K562 (cell line): ENCODE measurements around the gene FBXO46. TPM values are rescaled to one million over a fixed set of nuclear protein-coding genes. Genes with fewer than 3 reads are reported as not detected.
A peak's percentile ranks its signal among the peaks of the same experiment; 100 is the strongest.

Experiments used
- ARID2 ChIP-seq: fragments of 450-650 bp; IDR thresholded peaks from 2 replicates; pipeline ENCODE4 v1.6.1; 2017; ENCODE audit warnings: antibody characterized with exemption, mild to moderate bottlenecking
- DPF2 ChIP-seq: fragments of 450-650 bp; IDR thresholded peaks from 2 replicates; pipeline ENCODE4 v1.6.1; 2016
- ETV6 ChIP-seq, 3 experiments: fragments of 150-350 bp in 1 of 3; sonication (generic) in 1 of 3; formaldehyde crosslinking in 1 of 3; IDR thresholded peaks; 2 replicates each; pipeline versions ENCODE4 v1.6.1 to v1.8.0; 2014 to 2022; ENCODE audit warnings: borderline replicate concordance in 2 of 3, low read depth in 2 of 3, antibody characterized with exemption in 1 of 3, low read length in 1 of 3, mild to moderate bottlenecking in 1 of 3, missing genetic modification reagents in 1 of 3
- NBN ChIP-seq: fragments of 450-650 bp; IDR thresholded peaks from 2 replicates; pipeline ENCODE4 v1.6.1; 2016; ENCODE audit warnings: low read depth, mild to moderate bottlenecking
- NCOA2 ChIP-seq, 2 experiments: fragments of 450-650 bp; IDR thresholded peaks; 2 replicates each; pipeline ENCODE4 v1.6.1; 2018; ENCODE audit warnings: mild to moderate bottlenecking in 2 of 2, moderate library complexity in 1 of 2; ENCODE audit not compliant: partially characterized antibody in 2 of 2
- PPARD ChIP-seq: fragments of 250-450 bp; sonication (Bioruptor Pico); IDR thresholded peaks from 2 replicates; pipeline ENCODE4 v1.8.0; 2022; ENCODE audit warnings: inconsistent platforms, mild to moderate bottlenecking, moderate library complexity
- TAF1 ChIP-seq: IDR thresholded peaks from 2 replicates; pipeline ENCODE4 v1.6.1; 2011; ENCODE audit warnings: mild to moderate bottlenecking, low read length, moderate library complexity; ENCODE audit not compliant: insufficient read depth, control insufficient read depth, severe bottlenecking; ENCODE audit errors: extremely low read depth
- TAF7 ChIP-seq: fragments of 450-650 bp; IDR thresholded peaks from 2 replicates; pipeline ENCODE4 v1.6.1; 2016; ENCODE audit warnings: missing genetic modification characterization, missing compliant biosample characterization
- ZNF282 ChIP-seq: sonication (generic); formaldehyde crosslinking; IDR thresholded peaks from 2 replicates; pipeline ENCODE4 v1.8.1; 2023; ENCODE audit warnings: missing genetic modification reagents
- polyA plus RNA-seq, 8 experiments: library from polyadenylated mRNA; depleted of rRNA in 4 of 8; stranded (reverse) in 5 of 8; unstranded in 3 of 8; fragments of >200 nt; fragmentation: Nextera tagmentation in 2 of 8; fragmentation: Illumina TruSeq in 1 of 8; extraction: Ambion mirVana in 2 of 8; extraction: Trizol in 1 of 8; gene quantifications; 2 replicates each; pipeline versions ENCODE4 v1.2.1 to v1.2.3, GENCODE V29; 2011 to 2014; ENCODE audit warnings: inconsistent platforms in 1 of 8, missing spikeins in 1 of 8
- total RNA-seq, 7 experiments: library from RNA; depleted of rRNA in 6 of 7; stranded (reverse); fragments of >200 nt in 6 of 7; fragmentation: Illumina TruSeq in 2 of 7; extraction: Trizol in 2 of 7; gene quantifications; 2 replicates each; pipeline versions ENCODE4 v1.2.1 to v1.2.3, GENCODE V29; 2011 to 2021; ENCODE audit warnings: low replicate concordance in 1 of 7
- TF ChIP-seq, protein P1 (sequence below): fragments of 450-650 bp; formaldehyde crosslinking; IDR thresholded peaks from 2 replicates; pipeline ENCODE4 v1.4.0; 2020; ENCODE audit warnings: mild to moderate bottlenecking, moderate library complexity
- TF ChIP-seq, protein P2 (sequence below): fragments of 250-450 bp; sonication (Bioruptor Pico); IDR thresholded peaks from 2 replicates; pipeline ENCODE4 v1.5.0; 2021
- TF ChIP-seq, protein P3 (sequence below): fragments of 150-350 bp; IDR thresholded peaks from 2 replicates; pipeline ENCODE4 v1.6.1; 2014; ENCODE audit warnings: low read depth, mild to moderate bottlenecking, low read length, borderline replicate concordance
- TF ChIP-seq, protein P4 (sequence below): fragments of 250-450 bp; sonication (Bioruptor Pico); IDR thresholded peaks from 2 replicates; pipeline ENCODE4 v1.4.0; 2020; ENCODE audit warnings: mild to moderate bottlenecking
- TF ChIP-seq, protein P5 (sequence below): sonication (generic); formaldehyde crosslinking; IDR thresholded peaks from 2 replicates; pipeline ENCODE4 v1.8.1; 2023; ENCODE audit warnings: mild to moderate bottlenecking, missing genetic modification reagents
- TF ChIP-seq, protein P6 (sequence below): sonication (generic); formaldehyde crosslinking; IDR thresholded peaks from 2 replicates; pipeline ENCODE4 v1.8.0; 2022; ENCODE audit warnings: mild to moderate bottlenecking, low read depth, missing genetic modification reagents

The FBXO46 gene
- total and polyA plus RNA-seq, 9 of the 15 experiments (the other 6 are each of a cell fraction or from before 2014, with no cell fraction given), result 1.5 to 36.1 (median 7.3) TPM

DNA sequence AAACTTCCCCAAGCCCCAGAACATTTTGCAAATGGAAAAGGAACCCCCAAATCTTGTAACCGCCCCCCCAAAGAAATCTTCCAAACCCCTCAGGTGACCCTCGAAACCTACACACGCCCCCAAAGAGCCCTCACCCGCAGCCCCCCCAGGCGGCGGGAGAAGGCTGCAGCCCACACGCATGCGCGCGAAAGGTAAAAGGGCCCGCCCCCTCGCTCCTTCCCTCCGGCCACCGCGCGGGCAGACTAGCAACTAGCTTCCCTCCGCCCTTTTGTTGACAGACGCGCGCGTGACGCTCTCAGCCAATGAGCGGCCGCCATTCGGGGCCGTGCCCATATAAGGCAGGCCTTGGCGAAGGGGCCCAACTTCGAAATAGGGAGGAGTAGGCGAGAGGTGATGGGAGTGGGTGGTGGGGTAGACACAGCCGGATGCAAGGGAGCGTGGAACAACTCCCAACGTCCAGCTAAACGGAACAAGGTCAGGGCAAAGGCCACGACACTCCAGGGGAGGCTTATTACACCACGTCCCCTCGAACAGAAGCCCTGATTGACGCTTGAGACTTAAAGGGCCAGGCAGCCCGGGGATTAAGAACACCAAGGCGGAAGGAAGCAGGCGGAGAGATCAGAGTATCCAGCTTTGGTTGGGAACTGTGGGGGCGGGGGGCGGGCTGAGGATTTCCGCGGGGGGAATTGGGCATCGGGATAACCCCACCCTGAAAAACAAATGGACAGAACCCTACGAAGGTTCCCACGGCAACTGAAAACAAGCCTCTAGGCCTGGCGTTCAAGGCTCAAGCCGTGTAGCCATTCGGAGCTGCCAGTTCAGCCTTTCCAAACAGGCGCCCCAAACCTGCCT, 13.3 kb downstream of the FBXO46 start (continued):
- TF ChIP-seq ETV6 (IDR thresholded peaks at IDR 0.05; ENCODE audit: borderline replicate concordance in 1 of 2, low read depth in 2 of 2, low read length in 1 of 2), result 0 out of 4 replicates have a peak, but pooled peaks of 1 of the 2 experiments have one; percentile 43
- no peak for TF ChIP-seq ETV6 (CRISPR knock-in tag; IDR thresholded peaks at IDR 0.05; ENCODE audit: borderline replicate concordance)
- TF ChIP-seq TAF1, result peak; percentile 53
- TF ChIP-seq NCOA2 (IDR thresholded peaks at IDR 0.05; ENCODE audit: partially characterized antibody in 2 of 2), result peak in 1 of 2 experiments; percentile 100
- TF ChIP-seq, protein P1, sequence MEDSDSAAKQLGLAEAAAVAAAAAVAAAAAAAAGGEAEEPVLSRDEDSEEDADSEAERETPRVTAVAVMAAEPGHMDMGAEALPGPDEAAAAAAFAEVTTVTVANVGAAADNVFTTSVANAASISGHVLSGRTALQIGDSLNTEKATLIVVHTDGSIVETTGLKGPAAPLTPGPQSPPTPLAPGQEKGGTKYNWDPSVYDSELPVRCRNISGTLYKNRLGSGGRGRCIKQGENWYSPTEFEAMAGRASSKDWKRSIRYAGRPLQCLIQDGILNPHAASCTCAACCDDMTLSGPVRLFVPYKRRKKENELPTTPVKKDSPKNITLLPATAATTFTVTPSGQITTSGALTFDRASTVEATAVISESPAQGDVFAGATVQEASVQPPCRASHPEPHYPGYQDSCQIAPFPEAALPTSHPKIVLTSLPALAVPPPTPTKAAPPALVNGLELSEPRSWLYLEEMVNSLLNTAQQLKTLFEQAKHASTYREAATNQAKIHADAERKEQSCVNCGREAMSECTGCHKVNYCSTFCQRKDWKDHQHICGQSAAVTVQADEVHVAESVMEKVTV, result no peak
- TF ChIP-seq, protein P2, sequence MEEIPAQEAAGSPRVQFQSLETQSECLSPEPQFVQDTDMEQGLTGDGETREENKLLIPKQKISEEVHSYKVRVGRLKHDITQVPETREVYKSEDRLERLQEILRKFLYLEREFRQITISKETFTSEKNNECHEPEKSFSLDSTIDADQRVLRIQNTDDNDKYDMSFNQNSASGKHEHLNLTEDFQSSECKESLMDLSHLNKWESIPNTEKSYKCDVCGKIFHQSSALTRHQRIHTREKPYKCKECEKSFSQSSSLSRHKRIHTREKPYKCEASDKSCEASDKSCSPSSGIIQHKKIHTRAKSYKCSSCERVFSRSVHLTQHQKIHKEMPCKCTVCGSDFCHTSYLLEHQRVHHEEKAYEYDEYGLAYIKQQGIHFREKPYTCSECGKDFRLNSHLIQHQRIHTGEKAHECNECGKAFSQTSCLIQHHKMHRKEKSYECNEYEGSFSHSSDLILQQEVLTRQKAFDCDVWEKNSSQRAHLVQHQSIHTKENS (CRISPR knock-in tag), result no peak
- TF ChIP-seq, protein P3, sequence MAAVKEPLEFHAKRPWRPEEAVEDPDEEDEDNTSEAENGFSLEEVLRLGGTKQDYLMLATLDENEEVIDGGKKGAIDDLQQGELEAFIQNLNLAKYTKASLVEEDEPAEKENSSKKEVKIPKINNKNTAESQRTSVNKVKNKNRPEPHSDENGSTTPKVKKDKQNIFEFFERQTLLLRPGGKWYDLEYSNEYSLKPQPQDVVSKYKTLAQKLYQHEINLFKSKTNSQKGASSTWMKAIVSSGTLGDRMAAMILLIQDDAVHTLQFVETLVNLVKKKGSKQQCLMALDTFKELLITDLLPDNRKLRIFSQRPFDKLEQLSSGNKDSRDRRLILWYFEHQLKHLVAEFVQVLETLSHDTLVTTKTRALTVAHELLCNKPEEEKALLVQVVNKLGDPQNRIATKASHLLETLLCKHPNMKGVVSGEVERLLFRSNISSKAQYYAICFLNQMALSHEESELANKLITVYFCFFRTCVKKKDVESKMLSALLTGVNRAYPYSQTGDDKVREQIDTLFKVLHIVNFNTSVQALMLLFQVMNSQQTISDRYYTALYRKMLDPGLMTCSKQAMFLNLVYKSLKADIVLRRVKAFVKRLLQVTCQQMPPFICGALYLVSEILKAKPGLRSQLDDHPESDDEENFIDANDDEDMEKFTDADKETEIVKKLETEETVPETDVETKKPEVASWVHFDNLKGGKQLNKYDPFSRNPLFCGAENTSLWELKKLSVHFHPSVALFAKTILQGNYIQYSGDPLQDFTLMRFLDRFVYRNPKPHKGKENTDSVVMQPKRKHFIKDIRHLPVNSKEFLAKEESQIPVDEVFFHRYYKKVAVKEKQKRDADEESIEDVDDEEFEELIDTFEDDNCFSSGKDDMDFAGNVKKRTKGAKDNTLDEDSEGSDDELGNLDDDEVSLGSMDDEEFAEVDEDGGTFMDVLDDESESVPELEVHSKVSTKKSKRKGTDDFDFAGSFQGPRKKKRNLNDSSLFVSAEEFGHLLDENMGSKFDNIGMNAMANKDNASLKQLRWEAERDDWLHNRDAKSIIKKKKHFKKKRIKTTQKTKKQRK, result no peak
- TF ChIP-seq, protein P4, sequence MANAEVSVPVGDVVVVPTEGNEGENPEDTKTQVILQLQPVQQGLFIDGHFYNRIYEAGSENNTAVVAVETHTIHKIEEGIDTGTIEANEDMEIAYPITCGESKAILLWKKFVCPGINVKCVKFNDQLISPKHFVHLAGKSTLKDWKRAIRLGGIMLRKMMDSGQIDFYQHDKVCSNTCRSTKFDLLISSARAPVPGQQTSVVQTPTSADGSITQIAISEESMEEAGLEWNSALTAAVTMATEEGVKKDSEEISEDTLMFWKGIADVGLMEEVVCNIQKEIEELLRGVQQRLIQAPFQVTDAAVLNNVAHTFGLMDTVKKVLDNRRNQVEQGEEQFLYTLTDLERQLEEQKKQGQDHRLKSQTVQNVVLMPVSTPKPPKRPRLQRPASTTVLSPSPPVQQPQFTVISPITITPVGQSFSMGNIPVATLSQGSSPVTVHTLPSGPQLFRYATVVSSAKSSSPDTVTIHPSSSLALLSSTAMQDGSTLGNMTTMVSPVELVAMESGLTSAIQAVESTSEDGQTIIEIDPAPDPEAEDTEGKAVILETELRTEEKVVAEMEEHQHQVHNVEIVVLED (CRISPR knock-in tag), result no peak
- TF ChIP-seq NBN, result peak; percentile 54; the same call in 1 of the 2 replicates
- TF ChIP-seq PPARD (CRISPR knock-in tag), result no peak
- no peak for TF ChIP-seq ARID2
- TF ChIP-seq, protein P5, sequence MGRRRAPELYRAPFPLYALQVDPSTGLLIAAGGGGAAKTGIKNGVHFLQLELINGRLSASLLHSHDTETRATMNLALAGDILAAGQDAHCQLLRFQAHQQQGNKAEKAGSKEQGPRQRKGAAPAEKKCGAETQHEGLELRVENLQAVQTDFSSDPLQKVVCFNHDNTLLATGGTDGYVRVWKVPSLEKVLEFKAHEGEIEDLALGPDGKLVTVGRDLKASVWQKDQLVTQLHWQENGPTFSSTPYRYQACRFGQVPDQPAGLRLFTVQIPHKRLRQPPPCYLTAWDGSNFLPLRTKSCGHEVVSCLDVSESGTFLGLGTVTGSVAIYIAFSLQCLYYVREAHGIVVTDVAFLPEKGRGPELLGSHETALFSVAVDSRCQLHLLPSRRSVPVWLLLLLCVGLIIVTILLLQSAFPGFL (CRISPR knock-in tag), result no peak
- TF ChIP-seq DPF2, result no peak
- TF ChIP-seq, protein P6, sequence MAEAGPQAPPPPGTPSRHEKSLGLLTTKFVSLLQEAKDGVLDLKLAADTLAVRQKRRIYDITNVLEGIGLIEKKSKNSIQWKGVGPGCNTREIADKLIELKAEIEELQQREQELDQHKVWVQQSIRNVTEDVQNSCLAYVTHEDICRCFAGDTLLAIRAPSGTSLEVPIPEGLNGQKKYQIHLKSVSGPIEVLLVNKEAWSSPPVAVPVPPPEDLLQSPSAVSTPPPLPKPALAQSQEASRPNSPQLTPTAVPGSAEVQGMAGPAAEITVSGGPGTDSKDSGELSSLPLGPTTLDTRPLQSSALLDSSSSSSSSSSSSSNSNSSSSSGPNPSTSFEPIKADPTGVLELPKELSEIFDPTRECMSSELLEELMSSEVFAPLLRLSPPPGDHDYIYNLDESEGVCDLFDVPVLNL, result no peak
- TF ChIP-seq ZNF282 (CRISPR knock-in tag), result no peak
- TF ChIP-seq TAF7, result peak; percentile 34; the same call in 1 of the 2 replicates
